WI38 (cell line): ENCODE data around the gene IFT20.
A peak's percentile ranks its signal among the peaks of the same experiment; 100 is the strongest.

ENCODE experiments used
- H3K4me3 ChIP-seq: 2 replicates; pipeline ENCODE4 v1.5.1; 2011; ENCODE audit warnings: low read depth, mild to moderate bottlenecking, control low read depth, low read length
- TF ChIP-seq, protein P1 (sequence below): IDR thresholded peaks from 2 replicates; pipeline ENCODE4 v1.5.1; 2012; ENCODE audit warnings: low read depth, mild to moderate bottlenecking, control low read depth, low read length

IFT20 gene

DNA sequence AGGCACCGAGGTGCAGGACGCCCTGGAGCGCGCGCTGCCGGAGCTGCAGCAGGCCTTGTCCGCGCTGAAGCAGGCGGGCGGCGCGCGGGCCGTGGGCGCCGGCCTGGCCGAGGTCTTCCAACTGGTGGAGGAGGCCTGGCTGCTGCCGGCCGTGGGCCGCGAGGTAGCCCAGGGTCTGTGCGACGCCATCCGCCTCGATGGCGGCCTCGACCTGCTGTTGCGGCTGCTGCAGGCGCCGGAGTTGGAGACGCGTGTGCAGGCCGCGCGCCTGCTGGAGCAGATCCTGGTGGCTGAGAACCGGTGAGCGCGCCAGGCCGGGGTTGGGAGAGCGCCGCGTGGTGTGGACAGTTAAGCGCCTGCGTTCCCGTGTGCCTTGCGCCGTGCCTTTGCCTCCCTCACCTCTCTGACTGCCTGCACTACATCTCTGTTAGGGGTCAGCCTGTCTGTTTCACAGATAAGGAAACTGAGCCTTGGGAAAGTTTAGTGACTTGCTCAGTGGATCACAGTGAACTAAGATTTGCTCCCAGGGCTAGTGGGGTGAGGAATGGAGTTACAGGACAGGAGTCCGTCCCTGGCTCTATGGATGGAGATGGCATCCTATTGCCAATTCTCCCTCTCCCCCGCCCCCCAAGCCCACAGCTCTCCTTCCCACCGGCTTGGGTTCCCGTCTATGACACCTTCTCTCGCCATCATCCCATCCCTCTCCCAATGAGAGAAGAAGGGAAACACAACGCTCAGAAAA is 37.1 kb upstream of the IFT20 start:
- TF ChIP-seq, protein P1, sequence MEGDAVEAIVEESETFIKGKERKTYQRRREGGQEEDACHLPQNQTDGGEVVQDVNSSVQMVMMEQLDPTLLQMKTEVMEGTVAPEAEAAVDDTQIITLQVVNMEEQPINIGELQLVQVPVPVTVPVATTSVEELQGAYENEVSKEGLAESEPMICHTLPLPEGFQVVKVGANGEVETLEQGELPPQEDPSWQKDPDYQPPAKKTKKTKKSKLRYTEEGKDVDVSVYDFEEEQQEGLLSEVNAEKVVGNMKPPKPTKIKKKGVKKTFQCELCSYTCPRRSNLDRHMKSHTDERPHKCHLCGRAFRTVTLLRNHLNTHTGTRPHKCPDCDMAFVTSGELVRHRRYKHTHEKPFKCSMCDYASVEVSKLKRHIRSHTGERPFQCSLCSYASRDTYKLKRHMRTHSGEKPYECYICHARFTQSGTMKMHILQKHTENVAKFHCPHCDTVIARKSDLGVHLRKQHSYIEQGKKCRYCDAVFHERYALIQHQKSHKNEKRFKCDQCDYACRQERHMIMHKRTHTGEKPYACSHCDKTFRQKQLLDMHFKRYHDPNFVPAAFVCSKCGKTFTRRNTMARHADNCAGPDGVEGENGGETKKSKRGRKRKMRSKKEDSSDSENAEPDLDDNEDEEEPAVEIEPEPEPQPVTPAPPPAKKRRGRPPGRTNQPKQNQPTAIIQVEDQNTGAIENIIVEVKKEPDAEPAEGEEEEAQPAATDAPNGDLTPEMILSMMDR = no peak
- peak overlapping the region; percentile 73 for H3K4me3 ChIP-seq

DNA sequence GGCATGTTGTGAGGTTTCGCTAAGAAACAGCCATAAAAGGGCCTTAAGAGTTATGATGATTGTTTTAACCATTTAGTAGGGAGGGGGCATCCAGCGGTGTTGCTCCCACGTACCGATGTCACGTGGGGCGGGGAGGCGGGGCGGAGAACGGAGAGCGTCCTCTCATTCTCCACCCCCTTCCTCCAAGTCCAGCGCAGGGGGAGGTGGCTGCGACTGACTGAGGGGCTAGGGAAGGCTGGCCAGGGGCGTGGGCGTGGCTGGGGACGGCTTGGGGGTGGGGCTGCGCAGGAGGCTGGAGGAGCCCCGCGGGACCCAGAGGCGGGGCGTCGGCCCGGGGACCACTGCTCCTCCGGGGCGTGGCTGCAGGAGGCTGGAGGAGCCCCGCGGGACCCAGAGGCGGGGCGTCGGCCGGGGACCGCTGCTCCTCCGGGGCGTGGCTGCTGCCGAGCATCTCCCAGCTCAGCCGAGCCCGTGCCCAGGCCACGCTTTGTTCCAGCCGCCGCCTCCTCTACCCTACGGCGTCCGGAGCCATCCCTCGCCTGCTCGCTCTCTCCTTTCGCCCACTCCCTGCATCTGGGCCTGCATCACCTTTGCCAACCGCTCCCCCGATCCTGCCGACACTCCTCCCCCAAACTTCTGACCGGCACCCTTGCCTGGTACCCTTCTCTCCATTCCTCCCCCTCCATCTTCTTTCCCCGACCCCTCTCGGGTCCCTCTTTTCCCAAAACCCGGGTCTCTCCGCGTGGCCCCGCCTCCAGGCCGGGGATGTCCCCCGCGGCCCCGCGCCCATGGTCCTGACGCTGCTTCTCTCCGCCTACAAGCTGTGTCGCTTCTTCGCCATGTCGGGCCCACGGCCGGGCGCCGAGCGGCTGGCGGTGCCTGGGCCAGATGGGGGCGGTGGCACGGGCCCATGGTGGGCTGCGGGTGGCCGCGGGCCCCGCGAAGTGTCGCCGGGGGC is 36.3 kb upstream of the IFT20 start, which contains the start of gene SARM1:
Gene SARM1 (plus strand): TSS at position 450 of the 958 bp plus-strand sequence. CDS start 339 bp downstream, at position 789.
- H3K4me3 ChIP-seq = peak within 1 kb of the TSS; percentile 73
- TF ChIP-seq, protein P1 = no peak

DNA sequence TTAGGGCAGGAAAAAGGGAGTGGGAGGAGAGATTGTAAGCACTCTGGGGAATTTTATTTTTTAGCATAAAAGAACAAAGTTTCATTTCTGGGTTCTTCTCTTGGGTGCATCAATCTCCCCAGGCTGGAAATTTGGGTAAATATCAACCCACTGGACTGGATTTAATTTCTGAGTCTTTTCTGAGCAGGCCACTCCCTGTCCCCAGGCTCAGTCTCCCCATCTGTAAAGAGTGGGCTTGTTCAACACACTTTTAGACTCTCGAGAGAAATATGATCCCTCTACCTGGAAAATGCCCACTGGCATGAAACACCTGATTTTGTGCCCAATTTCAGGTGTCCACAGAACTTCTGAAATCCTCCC is 35.5 kb upstream of the IFT20 start:
- TF ChIP-seq, protein P1 = no peak
- H3K4me3 ChIP-seq = peak overlapping the region; percentile 73

DNA sequence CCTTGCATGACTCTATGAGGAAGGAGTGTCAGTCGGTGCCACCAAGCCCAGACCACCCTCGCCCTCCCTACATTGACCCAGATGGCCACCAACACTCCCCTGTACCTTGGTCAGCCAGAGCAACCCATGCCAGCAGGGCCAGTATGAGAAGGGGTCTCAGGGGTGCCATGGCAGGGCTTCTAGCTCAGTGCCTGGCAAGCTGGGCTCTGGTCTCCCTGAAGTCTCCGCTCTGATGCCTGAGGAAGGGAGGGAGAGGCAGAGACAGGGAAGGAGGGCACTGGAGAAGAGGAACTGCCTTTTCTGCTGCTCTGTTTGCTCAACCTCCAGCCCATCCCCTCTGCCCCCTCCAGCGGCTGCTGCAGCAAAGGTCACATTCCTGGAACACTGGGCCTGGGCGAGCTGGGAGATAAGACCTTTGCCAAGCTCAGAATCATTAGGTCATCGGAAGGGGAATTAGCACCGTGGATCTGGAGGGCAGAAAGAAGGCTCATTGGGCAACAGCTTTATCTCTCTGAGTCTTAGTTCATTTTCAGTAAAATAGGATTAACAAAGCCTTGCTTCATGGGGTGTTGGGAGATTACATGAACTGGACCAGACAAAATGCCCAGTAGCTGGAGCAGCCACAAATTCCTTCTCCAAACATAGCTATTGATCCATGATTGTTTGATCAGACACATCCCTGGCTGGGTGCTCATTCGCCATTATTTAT is 34.9 kb upstream of the IFT20 start, which contains the start of gene VTN:
Gene VTN (minus strand): TSS at position 273 of the 709 bp plus-strand sequence. CDS start 104 bp downstream, at position 169.
- TF ChIP-seq, protein P1 = no peak
- peak within 1 kb of the TSS; percentile 73 for H3K4me3 ChIP-seq

DNA sequence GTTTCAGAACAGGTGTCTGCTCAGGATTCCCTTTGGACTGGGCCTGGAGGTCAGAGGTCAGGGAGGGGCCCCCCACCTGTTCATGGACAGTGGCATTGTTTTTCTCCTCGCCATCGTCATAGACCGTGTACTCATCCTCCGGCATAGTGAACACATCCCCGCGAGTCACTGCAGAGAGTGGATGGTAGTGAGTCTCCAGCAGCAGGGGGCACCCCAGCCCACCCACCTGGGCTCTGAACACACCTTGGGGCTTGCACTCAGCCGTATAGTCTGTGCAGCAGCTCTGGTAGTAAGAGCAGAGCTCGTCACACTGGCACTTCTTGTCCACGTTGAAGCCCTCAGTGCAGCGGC is 34.4 kb upstream of the IFT20 start:
- TF ChIP-seq, protein P1 = no peak

DNA sequence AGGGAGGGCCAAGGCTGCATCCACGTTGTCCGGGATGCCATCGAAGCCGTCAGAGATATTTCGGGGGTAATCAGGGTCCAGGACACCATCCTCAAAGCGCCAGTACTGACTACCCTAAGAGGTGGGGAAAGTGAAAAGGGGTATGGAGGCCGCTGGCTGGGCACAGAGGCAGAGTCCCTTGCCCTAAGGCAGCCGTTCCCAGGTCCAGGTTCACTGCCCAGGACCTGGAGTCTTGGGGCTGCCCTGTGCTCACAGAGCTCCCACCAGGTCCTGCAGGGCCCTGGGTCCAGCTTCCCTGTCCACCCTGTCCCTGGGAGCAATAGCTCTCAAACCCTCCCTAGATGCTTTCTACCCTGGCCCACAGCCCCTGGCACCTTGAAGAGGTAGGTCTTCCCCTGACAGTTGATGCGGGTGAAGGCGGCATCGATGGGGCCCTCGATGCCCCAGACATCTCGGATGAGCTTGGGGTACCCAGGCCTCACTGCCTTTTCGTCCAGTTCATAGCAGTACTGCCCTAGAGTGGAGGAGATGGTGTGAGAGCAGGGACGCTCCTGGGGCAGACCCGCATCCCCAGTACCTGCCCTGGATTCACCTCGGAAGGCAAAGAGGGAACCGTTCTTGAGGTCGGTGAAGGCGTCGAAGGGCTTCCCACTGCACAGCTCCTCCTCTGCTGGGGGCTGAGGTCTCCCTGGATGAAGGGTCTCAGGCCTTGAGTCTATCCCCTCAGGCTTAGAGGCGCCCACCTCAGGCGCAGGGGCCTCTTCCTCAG is 33.8 kb upstream of the IFT20 start:
- H3K4me3 ChIP-seq = no peak overlapping the region

More for the DNA sequence above, 34.4 kb upstream of the IFT20 start:
- H3K4me3 ChIP-seq = no peak overlapping the region

More for the DNA sequence above, 33.8 kb upstream of the IFT20 start:
- TF ChIP-seq, protein P1 = no peak
